NCI-H2227 (cell line): ENCODE data around the gene ANK3.

Experiments used
- DNase-seq: peaks from one replicate; lab custom pipeline; 2025; ENCODE audit not compliant: unreplicated experiment; lab: John Stamatoyannopoulos, UW

ANK3 gene

GRCh38 chr10:60144099-60144498, 245.6 kb downstream of the ANK3 start:
- DNase-seq = no peak

GRCh38 chr10:60142736-60143135, 246.9 kb downstream of the ANK3 start:
- no peak for DNase-seq

- no peak for DNase-seq
These were observed 247.6 kb downstream of the ANK3 start for GRCh38 chr10:60141896-60142559.

- DNase-seq = peak; percentile 3
These were observed 248.7 kb downstream of the ANK3 start for GRCh38 chr10:60140651-60141632.

- DNase-seq = no peak
These were observed 249.7 kb downstream of the ANK3 start for GRCh38 chr10:60139798-60140566.

GRCh38 chr10:60139290-60139689, 250.4 kb downstream of the ANK3 start:
- no peak for DNase-seq

GRCh38 chr10:60138842-60139241, 250.8 kb downstream of the ANK3 start:
- no peak for DNase-seq

GRCh38 chr10:60138026-60138425, 251.6 kb downstream of the ANK3 start:
- DNase-seq = no peak

GRCh38 chr10:60137292-60137992, 252.2 kb downstream of the ANK3 start:
- DNase-seq = no peak

GRCh38 chr10:60135020-60135419, 254.7 kb downstream of the ANK3 start:
- no peak for DNase-seq

- no peak for DNase-seq
These were observed 255.1 kb downstream of the ANK3 start for GRCh38 chr10:60134548-60134947.

- no peak for DNase-seq
These were observed 259.5 kb downstream of the ANK3 start for GRCh38 chr10:60130130-60130579.

GRCh38 chr10:60125895-60126294, 263.8 kb downstream of the ANK3 start:
- no peak for DNase-seq

GRCh38 chr10:60124536-60124935, 265.1 kb downstream of the ANK3 start:
- DNase-seq = no peak

GRCh38 chr10:60123668-60124067, 266.0 kb downstream of the ANK3 start:
- no peak for DNase-seq

- DNase-seq = no peak
These were observed 266.5 kb downstream of the ANK3 start for GRCh38 chr10:60123172-60123571.

GRCh38 chr10:60122190-60122589, 267.5 kb downstream of the ANK3 start:
- no peak for DNase-seq

- DNase-seq = peak; percentile 2
These were observed 274.7 kb downstream of the ANK3 start for GRCh38 chr10:60114765-60115586.

GRCh38 chr10:60110739-60111138, 278.9 kb downstream of the ANK3 start:
- no peak for DNase-seq
